NCI-H1436 (cell line): ENCODE measurements around the gene CDK6.

Experiments
- DNase-seq: peaks from one replicate; lab custom pipeline; 2025; lab: John Stamatoyannopoulos, UW

Gene CDK6

GRCh38 chr7:92826258-92826938 is 10.0 kb downstream of the CDK6 start:
- DNase-seq = no peak

- no peak for DNase-seq
These were observed 11.4 kb downstream of the CDK6 start for GRCh38 chr7:92824901-92825480.

GRCh38 chr7:92824450-92824849 is 11.9 kb downstream of the CDK6 start:
- DNase-seq = no peak

- DNase-seq = no peak
These were observed 13.3 kb downstream of the CDK6 start for GRCh38 chr7:92823042-92823441.

- DNase-seq = no peak
These were observed 16.2 kb downstream of the CDK6 start for GRCh38 chr7:92820191-92820590.

GRCh38 chr7:92817398-92817797 is 19.0 kb downstream of the CDK6 start:
- DNase-seq = no peak

- DNase-seq = no peak
These were observed 21.0 kb downstream of the CDK6 start for GRCh38 chr7:92815412-92815811.

DNA sequence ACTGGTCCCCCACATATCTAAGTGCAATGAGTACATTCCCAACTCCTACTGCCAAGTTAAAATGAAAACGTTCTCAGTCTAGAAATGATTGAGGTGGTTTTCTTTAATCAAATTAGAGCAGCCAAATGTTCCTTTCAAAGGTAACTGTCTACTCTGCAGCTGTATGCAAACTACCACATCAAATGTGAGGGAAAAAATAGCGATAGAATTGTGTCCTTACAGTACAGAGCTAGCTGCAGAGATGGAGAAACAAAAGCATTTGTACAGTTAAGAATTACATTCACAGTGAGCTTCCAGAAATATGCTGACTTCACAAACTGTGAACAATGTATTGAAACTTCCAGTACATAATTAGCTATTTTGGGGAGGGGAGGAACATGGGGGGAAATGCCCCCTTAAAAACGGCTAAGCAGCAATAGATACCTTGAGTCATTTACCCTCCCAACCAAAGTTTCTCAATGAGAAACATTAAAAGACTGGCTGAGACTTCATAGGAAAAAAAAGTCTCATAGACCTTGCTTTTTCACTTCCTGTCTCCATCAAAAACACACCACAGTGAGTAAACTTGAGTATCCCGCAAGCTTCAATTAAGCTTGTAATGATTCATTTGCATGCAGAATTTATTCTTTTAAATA is 22.9 kb downstream of the CDK6 start:
- no peak for DNase-seq

DNA sequence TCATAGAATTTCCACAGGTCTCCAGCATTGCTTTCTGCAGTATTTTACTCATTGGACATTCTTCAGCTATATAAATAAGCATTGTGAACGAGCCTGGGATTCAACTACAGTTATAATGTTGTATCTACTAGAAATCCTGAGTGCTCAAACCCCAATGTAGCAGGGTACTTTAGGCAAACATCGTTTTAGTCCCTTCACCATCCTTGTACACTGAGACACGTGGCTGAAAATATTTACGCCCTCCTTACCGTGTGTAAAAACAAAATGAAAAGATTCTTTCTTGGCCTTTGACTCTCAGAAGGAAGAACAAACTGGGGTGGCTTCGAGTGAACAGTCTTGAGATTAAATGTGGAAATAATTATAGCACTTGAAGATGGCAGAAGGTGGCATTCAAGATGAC is 25.2 kb downstream of the CDK6 start:
- no peak for DNase-seq

GRCh38 chr7:92809760-92810573 is 26.4 kb downstream of the CDK6 start:
- DNase-seq = peak; percentile 57

DNA sequence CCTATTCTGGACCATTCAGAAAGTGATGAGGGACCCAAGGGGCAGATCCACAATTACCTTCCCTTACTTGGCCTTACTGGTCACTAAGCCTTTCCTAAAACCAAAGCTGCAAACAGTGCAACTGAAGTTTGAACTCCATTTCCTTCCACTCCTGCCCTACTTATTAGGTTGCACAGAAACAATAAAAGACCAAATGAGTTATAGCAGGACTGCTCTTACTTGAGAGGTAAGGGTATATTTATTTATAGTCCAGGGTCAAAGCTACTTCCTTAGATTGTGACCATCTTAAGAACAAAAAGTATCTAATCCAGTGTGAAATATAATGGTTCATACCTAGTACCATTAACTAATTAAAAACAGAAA is 27.0 kb downstream of the CDK6 start:
- DNase-seq = no peak

DNA sequence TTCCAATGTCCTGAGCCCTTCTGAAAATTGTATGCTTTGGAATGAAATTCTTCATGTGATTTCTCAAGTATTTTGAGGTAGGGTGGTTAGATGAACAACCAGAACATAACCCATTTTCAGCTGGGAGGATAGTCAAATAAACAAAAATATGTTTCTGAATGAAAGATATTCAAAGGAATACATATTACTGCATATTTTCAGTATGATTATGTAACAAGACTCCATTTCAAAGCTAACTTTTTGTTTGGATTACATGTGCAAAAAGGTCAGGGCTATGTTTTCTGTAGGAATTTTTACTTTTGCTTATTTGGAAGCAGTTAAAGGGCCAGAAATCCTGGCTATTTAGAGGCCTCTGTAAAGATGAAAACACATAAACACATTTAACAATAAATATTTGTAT is 27.7 kb downstream of the CDK6 start:
- DNase-seq = no peak

- no peak for DNase-seq
These were observed 28.4 kb downstream of the CDK6 start for GRCh38 chr7:92808006-92808405.

- no peak for DNase-seq
These were observed 29.9 kb downstream of the CDK6 start for GRCh38 chr7:92806496-92806895.

DNA sequence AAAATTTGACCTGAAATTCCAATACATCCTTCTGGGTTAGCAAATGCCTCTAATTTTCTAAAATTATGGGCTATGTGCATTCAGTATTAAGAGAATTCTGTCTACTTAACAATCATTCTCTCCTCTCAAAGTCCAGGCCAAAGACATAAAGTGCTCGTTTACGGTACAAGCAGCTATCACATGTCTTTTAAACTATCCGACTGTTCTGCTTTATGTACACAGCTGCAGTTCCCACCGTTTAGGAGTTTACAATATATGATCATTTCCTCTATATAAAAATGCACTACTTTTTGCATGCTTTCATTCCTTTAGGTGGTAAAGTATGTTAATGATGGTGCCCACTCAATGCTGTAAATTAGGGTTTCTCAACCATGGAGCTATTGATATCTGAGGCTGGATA is 34.0 kb downstream of the CDK6 start:
- no peak for DNase-seq

DNA sequence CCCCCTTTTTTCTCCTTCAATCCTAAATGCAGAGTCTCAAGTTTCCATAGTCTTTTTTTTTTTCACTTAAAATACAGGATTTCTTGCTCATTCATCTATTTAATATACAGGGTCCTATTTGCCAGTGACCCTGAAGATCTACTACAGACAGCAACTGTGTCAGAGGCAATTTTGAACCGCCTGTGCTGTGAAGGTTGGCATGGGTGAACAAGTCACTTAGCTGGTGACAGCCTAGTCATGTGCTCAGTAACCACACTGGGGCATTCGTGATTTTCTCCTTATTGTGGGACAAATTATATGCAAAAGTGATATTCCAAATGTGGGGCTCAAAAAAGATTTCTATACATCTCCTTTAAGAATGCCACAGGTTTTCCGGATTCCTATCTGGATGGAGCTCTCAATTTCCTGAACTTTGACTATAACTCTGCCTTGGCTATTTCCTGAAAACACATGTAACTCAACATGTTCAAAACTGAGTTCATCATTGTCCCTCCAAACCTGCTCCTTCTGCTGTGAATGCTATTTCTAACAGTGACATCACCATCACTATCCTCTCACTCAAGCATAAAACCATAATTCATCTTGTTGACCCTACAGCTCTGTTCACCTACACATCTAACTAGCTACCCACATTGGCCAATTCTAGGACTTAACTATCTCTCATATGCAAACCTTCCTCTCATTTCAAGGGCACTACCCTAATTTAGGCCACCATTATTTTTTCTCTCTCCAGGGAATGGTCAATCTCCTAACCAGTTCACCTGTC is 36.7 kb downstream of the CDK6 start:
- DNase-seq = no peak

DNA sequence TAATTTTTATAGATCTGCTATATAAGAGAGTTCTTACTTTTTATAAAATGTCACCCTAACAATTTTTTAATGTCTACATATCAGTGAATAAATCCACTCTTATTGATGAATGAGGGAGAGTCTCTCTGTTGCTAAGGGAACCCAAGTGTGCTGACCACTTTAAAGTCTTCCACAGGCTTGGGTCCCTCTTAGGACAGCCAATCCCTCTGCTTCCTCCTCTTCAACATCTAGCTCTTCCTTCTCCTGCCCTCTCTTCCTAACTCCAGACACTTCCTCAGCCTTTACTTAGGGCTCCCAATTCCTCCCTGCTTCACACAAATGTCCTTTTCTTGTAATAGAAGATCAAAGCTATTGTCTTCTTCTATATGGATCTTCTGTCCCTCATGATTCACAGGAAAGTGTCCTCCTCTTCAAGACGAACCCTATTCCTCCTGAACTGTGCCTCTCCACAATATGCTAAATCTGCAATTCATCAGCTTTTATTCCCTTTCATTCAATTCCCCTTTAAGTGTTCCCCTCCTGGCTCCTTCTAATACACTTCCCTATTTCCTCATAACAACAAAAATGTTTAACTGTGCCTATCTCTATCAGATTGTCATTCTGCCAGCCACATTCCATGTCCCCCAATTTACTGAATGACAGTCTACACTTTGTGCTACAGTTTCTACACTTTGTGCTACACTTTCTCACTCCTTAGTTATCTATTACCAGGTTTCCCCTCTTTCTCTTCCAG is 37.7 kb downstream of the CDK6 start:
- no peak for DNase-seq

DNA sequence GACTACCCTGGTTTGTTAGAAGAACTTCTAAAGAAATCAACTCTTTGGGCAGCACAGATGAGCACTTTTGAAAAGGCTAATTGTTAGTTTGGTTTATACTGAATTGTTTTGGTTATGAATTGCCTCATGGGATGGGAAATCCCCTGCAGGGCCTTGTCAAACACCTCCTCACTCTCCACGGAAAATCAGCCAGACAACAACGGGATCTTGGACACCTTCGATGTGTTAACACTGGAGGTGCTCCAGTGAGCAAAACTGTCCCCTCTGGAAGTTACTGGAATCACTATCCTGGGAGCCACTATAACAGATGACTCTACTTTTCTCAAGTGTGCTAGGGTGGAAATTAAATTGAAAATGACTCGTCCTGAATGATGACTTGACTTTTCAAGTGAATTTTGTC is 38.7 kb downstream of the CDK6 start:
- DNase-seq = no peak

GRCh38 chr7:92797284-92797683 is 39.1 kb downstream of the CDK6 start:
- DNase-seq = no peak

- no peak for DNase-seq
These were observed 41.5 kb downstream of the CDK6 start for GRCh38 chr7:92794831-92795230.

DNA sequence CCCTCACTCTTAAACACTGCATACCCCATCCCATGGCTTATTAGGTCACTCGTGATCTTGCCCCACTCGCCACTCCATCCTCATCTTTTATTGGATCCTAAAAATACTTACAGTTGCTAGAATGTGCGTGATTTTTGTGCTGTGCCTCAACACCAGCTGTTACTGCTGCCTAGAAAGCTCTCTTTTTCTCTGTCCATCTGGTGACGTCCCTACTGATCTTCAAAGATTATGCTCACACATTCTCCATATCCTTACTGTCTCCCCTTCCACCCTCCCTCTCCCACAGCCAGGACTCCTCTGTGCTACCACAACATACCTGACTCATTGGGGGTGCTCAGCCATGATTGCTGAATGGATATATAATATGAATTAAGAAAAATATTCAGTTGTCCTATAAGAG is 42.0 kb downstream of the CDK6 start:
- no peak for DNase-seq
